ENCODE measurements around the gene CDH23. TPM values are rescaled to one million over a fixed set of nuclear protein-coding genes. Genes with fewer than 3 reads are reported as not detected.

CDH23 gene
- total and polyA plus RNA-seq, 2 of the 8 experiments (the other 6 are each of a cell fraction or from before 2014, with no cell fraction given), result 1.9 to 4.9 TPM

DNA sequence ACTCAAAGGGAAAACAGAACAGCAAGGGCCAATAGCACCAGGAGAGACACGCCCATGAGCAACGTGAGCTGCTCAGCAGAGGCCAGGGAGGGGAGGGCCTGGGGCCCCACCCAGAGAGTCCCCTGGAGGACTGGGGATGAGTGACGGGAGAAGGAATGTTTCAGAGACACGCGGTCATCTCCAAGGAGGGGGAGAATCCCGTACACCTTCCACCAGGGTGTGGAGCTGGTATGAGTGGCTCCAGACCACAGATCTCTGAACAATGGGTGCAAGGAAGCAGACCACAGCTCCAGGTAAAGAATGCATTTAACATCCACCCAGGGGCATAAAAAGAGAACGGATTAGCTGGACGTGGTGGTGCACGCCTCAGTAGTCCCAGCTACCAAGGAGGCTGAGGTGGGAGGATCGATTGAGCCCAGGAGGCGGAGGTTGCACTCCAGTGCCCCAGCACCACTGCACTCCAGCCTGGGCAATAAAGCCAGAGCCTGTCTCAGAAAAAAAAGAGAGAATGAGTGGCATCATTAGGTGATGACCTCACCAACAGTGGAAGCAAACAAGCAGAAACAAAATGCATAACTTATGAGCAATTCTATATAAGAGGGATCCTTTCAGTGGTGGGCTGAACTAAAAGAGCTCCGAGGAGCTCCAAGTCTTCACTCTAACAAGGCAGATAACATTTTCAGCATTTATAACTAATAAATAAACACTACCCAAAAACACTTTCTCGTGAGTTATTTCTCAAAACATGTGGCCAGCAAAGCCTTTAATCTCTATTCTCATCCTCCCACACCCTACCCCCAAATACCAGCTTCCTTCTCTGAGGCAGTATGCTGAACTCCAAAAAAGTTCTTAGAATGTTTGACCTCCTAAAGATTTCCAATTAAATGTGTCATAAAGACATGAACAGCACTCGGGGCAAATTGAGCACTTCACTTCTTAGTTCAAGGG, 441.8 kb downstream of the CDH23 start (continued):
- no peak for TF ChIP-seq GABPA (IDR thresholded peaks at IDR 0.05; ENCODE audit: borderline replicate concordance, insufficient read depth, low read length)
- TF ChIP-seq NANOG (IDR thresholded peaks at IDR 0.05; ENCODE audit: insufficient read depth, low read depth, low read length, poor library complexity, severe bottlenecking), result no peak
- TF ChIP-seq, protein P1, sequence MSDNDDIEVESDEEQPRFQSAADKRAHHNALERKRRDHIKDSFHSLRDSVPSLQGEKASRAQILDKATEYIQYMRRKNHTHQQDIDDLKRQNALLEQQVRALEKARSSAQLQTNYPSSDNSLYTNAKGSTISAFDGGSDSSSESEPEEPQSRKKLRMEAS (IDR thresholded peaks at IDR 0.05), result no peak
- no peak for TF ChIP-seq SIN3A (conservative IDR thresholded peaks at IDR 0.05 in 1 of 2, IDR thresholded peaks at IDR 0.05 in 1 of 2; ENCODE audit: low read depth in 1 of 2, low read length in 2 of 2)
- TF ChIP-seq, protein P2, sequence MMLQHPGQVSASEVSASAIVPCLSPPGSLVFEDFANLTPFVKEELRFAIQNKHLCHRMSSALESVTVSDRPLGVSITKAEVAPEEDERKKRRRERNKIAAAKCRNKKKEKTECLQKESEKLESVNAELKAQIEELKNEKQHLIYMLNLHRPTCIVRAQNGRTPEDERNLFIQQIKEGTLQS (IDR thresholded peaks at IDR 0.05; ENCODE audit: insufficient read depth, low read depth, low read length), result no peak
- TF ChIP-seq KDM5A (IDR thresholded peaks at IDR 0.05; ENCODE audit: low read length), result no peak
- TF ChIP-seq POLR2AphosphoS5 (IDR thresholded peaks at IDR 0.05; ENCODE audit: low read depth, low read length), result no peak
- TF ChIP-seq CREB1 (IDR thresholded peaks at IDR 0.05), result no peak
- no peak for TF ChIP-seq SIRT6 (IDR thresholded peaks at IDR 0.05; ENCODE audit: low read length)
- TF ChIP-seq NRF1 (IDR thresholded peaks at IDR 0.05; ENCODE audit: low read depth, low read length), result no peak
